ENCODE measurements around the gene NFASC. TPM values are rescaled to one million over a fixed set of nuclear protein-coding genes. Genes with fewer than 3 reads are reported as not detected.

The NFASC gene
- total RNA-seq, 1 experiment from 2014 or later = 1.6 TPM

DNA sequence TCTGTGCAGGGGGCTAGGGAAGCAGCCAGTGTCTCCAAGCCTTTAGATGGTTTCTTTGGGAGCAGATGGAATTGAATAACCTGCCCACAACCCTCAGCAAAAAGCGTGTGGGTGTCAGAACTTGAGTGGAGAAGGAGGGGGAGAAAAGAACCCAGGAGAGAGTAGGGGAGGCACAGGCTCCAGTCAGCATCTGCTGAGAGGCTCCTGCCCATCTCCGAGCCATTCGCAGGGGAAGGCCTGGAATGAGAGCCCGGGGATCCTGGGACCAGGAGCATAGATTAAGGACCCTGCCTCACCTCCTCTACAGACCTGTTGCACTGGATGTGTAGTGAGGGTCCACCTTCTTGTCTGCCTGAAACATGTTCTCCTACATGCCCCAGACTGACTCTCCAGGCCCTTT, 197.3 kb downstream of the NFASC start:
- H3K4me2 ChIP-seq (ENCODE audit: low read length) = no peak overlapping the region
- H3K27ac ChIP-seq (ENCODE audit: low read length) = no peak overlapping the region
- ChIA-PET POLR2A (ENCODE audit: unreplicated experiment) (no interaction called here), CTCF (no interaction called here)
- no peak overlapping the region for H3K4me3 ChIP-seq (ENCODE audit: low read length)
- no peaks in the 10 kb centered on the region for H4K20me1 ChIP-seq (ENCODE audit: low read length)
- H3K4me1 ChIP-seq (ENCODE audit: insufficient read depth, low read length) = peaks cover 1% of the 10 kb centered on the region; the same call in 1 of the 2 replicates
- no peak for TF ChIP-seq EZH2phosphoT487 (IDR thresholded peaks at IDR 0.05; ENCODE audit: borderline replicate concordance, low read length)
- TF ChIP-seq, protein P1, sequence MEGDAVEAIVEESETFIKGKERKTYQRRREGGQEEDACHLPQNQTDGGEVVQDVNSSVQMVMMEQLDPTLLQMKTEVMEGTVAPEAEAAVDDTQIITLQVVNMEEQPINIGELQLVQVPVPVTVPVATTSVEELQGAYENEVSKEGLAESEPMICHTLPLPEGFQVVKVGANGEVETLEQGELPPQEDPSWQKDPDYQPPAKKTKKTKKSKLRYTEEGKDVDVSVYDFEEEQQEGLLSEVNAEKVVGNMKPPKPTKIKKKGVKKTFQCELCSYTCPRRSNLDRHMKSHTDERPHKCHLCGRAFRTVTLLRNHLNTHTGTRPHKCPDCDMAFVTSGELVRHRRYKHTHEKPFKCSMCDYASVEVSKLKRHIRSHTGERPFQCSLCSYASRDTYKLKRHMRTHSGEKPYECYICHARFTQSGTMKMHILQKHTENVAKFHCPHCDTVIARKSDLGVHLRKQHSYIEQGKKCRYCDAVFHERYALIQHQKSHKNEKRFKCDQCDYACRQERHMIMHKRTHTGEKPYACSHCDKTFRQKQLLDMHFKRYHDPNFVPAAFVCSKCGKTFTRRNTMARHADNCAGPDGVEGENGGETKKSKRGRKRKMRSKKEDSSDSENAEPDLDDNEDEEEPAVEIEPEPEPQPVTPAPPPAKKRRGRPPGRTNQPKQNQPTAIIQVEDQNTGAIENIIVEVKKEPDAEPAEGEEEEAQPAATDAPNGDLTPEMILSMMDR (conservative IDR thresholded peaks at IDR 0.05; ENCODE audit: low read depth, low read length) = no peak
- no peak for TF ChIP-seq EZH2 (IDR thresholded peaks at IDR 0.05; ENCODE audit: low read length, unreplicated experiment)
- H3K9me3 ChIP-seq (ENCODE audit: low read length) = no peaks in the 10 kb centered on the region
- BruUV-seq (replicated peaks) = no TSS peak
- H3K9me2 ChIP-seq (replicated peaks; ENCODE audit: low read length) = no peaks in the 10 kb centered on the region
- ATAC-seq (no peak), DNase-seq (no peak)
- H2AFZ ChIP-seq (ENCODE audit: low read length) = no peak overlapping the region
- H3K27me3 ChIP-seq (ENCODE audit: low read length) = no peaks in the 10 kb centered on the region
- no peaks in the 10 kb centered on the region for H3F3A ChIP-seq (ENCODE audit: low read length, unreplicated experiment)
- no peaks in the 10 kb centered on the region for H3K36me3 ChIP-seq (ENCODE audit: low read depth, low read length)
- intact Hi-C loops (cut with micrococcal nuclease) = no loop called here
- no peaks in the 10 kb centered on the region for H3K79me2 ChIP-seq (ENCODE audit: low read length)
- no peak overlapping the region for H3K9ac ChIP-seq (ENCODE audit: low read length)

DNA sequence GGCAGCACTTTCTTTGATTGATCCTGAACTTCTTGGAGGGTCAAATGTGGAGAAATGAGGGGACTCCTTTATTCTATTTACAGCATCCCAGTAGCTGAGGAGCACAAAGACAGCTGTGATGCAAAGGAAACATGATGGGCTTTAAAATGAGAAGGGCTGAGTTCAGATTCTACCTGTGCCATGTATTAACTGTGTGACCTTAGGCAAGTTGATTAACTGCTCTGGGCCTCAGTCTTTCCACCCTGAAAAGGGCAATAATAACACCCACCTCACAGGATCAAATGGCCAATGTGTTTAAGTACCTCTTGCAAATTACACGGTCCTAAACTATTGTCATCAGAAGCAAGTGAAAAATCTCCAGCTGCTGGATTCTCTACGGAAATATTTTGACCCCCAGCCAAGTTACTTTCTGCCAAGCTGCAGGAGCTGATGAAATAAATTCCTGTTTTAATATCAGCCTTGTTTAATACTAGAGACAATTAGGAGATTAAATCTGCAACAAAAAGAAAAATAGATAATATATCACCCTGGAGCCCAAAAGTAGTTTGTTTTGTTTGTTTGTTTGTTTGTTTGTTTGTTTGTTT, 197.9 kb downstream of the NFASC start:
- BruUV-seq (replicated peaks) = no TSS peak
- Histone ChIP-seq H3K9ac (ENCODE audit: low read length) (no peak overlapping the region), H3F3A (ENCODE audit: low read length, unreplicated experiment) (no peaks in the 10 kb centered on the region), H3K9me2 (replicated peaks; ENCODE audit: low read length) (no peaks in the 10 kb centered on the region), H3K9me3 (ENCODE audit: low read length) (no peaks in the 10 kb centered on the region), H3K27ac (ENCODE audit: low read length) (no peak overlapping the region), H4K20me1 (ENCODE audit: low read length) (no peaks in the 10 kb centered on the region), H2AFZ (ENCODE audit: low read length) (no peak overlapping the region), H3K27me3 (ENCODE audit: low read length) (no peaks in the 10 kb centered on the region), H3K36me3 (ENCODE audit: low read depth, low read length) (no peaks in the 10 kb centered on the region), H3K4me2 (ENCODE audit: low read length) (no peak overlapping the region), H3K79me2 (ENCODE audit: low read length) (no peaks in the 10 kb centered on the region), H3K4me3 (ENCODE audit: low read length) (no peak overlapping the region), H3K4me1 (ENCODE audit: insufficient read depth, low read length) (peaks cover 7% of the 10 kb centered on the region; the same call in 1 of the 2 replicates)
- DNase-seq = no peak
- POLR2A ChIA-PET (ENCODE audit: unreplicated experiment) = no interaction called here
- CTCF ChIA-PET = no interaction called here
- ATAC-seq = no peak
- intact Hi-C loops (cut with micrococcal nuclease) = no loop called here
- TF ChIP-seq, protein P1 (conservative IDR thresholded peaks at IDR 0.05; ENCODE audit: low read depth, low read length) = no peak
- TF ChIP-seq EZH2 (IDR thresholded peaks at IDR 0.05; ENCODE audit: low read length, unreplicated experiment) = no peak
- TF ChIP-seq EZH2phosphoT487 (IDR thresholded peaks at IDR 0.05; ENCODE audit: borderline replicate concordance, low read length) = no peak

DNA sequence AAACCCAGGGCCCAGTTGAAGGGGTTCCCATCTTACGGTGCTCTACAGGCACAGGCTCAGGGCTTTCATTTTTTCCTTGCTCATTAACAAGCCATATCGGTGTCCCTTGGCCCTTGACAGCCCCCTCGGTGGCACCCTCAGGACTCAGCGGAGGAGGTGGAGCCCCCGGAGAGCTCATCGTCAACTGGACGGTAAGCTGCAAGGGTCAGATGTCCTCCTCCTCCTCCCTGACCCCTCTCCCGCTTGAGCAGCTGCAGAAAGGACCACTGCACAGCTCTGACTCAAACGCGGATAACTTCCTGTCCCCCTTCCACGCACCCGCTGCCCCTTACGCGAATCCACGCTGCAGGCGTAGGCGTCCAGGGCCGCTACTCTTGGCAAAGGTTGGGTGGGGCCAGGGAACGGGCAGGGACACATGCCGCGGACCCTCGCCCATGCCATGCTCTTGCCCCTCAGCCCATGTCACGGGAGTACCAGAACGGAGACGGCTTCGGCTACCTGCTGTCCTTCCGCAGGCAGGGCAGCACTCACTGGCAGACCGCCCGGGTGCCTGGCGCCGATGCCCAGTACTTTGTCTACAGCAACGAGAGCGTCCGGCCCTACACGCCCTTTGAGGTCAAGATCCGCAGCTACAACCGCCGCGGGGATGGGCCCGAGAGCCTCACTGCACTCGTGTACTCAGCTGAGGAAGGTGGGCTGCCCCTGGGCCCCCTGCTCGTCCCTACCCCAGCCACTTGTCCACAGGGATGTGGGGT, 198.9 kb downstream of the NFASC start:
- Histone ChIP-seq H3K27ac (ENCODE audit: low read length) (no peak overlapping the region), H3K4me1 (ENCODE audit: insufficient read depth, low read length) (peaks cover 10% of the 10 kb centered on the region; the same call in 1 of the 2 replicates), H3F3A (ENCODE audit: low read length, unreplicated experiment) (no peaks in the 10 kb centered on the region), H3K4me2 (ENCODE audit: low read length) (peak overlapping the region; percentile 46), H2AFZ (ENCODE audit: low read length) (no peak overlapping the region), H3K9me2 (replicated peaks; ENCODE audit: low read length) (no peaks in the 10 kb centered on the region), H3K36me3 (ENCODE audit: low read depth, low read length) (no peaks in the 10 kb centered on the region), H3K9me3 (ENCODE audit: low read length) (no peaks in the 10 kb centered on the region), H4K20me1 (ENCODE audit: low read length) (no peaks in the 10 kb centered on the region), H3K9ac (ENCODE audit: low read length) (no peak overlapping the region), H3K4me3 (ENCODE audit: low read length) (no peak overlapping the region), H3K27me3 (ENCODE audit: low read length) (no peaks in the 10 kb centered on the region), H3K79me2 (ENCODE audit: low read length) (no peaks in the 10 kb centered on the region)
- intact Hi-C loops (cut with micrococcal nuclease) = no loop called here
- CTCF ChIA-PET = interaction anchor here (0.6 to 0.8 kb wide), 2 partner anchors 8 to 113 kb away, joined by 3 to 4 read pairs; no protein-coding TSS in a partner anchor
- DNase-seq (no peak), ATAC-seq (peak; percentile 47)
- TF ChIP-seq EZH2 (IDR thresholded peaks at IDR 0.05; ENCODE audit: low read length, unreplicated experiment) (no peak), EZH2phosphoT487 (IDR thresholded peaks at IDR 0.05; ENCODE audit: borderline replicate concordance, low read length) (no peak)
- TF ChIP-seq, protein P1 (conservative IDR thresholded peaks at IDR 0.05; ENCODE audit: low read depth, low read length) = no peak
- POLR2A ChIA-PET (ENCODE audit: unreplicated experiment) = no interaction called here
- BruUV-seq (replicated peaks) = no TSS peak
